HepG2 (cell line): ENCODE measurements around the gene LRIF1.

Experiments
- CEBPB ChIP-seq: IDR thresholded peaks from 2 replicates; pipeline ENCODE4 v1.6.1; 2011; ENCODE audit warnings: low read depth, low read length, improper control_type of control experiment, borderline replicate concordance
- EP300 ChIP-seq, 3 experiments: sonication (generic) in 1 of 3; formaldehyde crosslinking in 1 of 3; IDR thresholded peaks; 2 replicates each; pipeline versions ENCODE4 v1.5.1 to v1.6.1; 2011 to 2020; ENCODE audit warnings: low read depth in 2 of 3, low read length in 2 of 3, borderline replicate concordance in 1 of 3, improper control_type of control experiment in 1 of 3, mild to moderate bottlenecking in 1 of 3, missing genetic modification reagents in 1 of 3, moderate library complexity in 1 of 3
- HMGA1 ChIP-seq: sonication (generic); formaldehyde crosslinking; conservative IDR thresholded peaks from 2 replicates; pipeline ENCODE4 v1.4.0; 2020; ENCODE audit warnings: missing genetic modification reagents
- POLR2A ChIP-seq, 2 experiments: IDR thresholded peaks; 2 replicates each; pipeline ENCODE4 v1.6.1; 2011; ENCODE audit warnings: low read depth in 2 of 2, low read length in 2 of 2, mild to moderate bottlenecking in 1 of 2, moderate library complexity in 1 of 2; ENCODE audit not compliant: insufficient read depth in 1 of 2
- POLR2AphosphoS5 ChIP-seq: IDR thresholded peaks from 2 replicates; pipeline ENCODE4 v1.6.1; 2012; ENCODE audit warnings: low read depth, low read length
- RAD21 ChIP-seq: fragments of 450-650 bp; formaldehyde crosslinking; IDR thresholded peaks from 2 replicates; pipeline ENCODE4 v1.5.0; 2020; ENCODE audit warnings: mild to moderate bottlenecking
- TP53 ChIP-seq: sonication (generic); formaldehyde crosslinking; conservative IDR thresholded peaks from 2 replicates; pipeline ENCODE4 v1.4.0; 2020; ENCODE audit warnings: missing genetic modification reagents
- ZBTB49 ChIP-seq: sonication (generic); formaldehyde crosslinking; IDR thresholded peaks from 2 replicates; pipeline ENCODE4 v1.4.0; 2020; ENCODE audit warnings: missing genetic modification reagents, borderline replicate concordance
- ZFX ChIP-seq: sonication (generic); formaldehyde crosslinking; IDR thresholded peaks from 2 replicates; pipeline ENCODE4 v1.4.0; 2020; ENCODE audit warnings: mild to moderate bottlenecking, low read depth, missing genetic modification reagents, moderate library complexity
- ZNF260 ChIP-seq: sonication (generic); formaldehyde crosslinking; IDR thresholded peaks from 2 replicates; pipeline ENCODE4 v1.4.0; 2020; ENCODE audit warnings: missing genetic modification reagents, low read depth, mild to moderate bottlenecking, borderline replicate concordance
- ZNF512 ChIP-seq: sonication (generic); formaldehyde crosslinking; IDR thresholded peaks from 2 replicates; pipeline ENCODE4 v1.4.0; 2020; ENCODE audit warnings: mild to moderate bottlenecking, missing genetic modification reagents
- TF ChIP-seq, protein P1 (sequence below): sonication (generic); formaldehyde crosslinking; IDR thresholded peaks from 2 replicates; pipeline ENCODE4 v1.5.0; 2020; ENCODE audit warnings: mild to moderate bottlenecking, missing genetic modification reagents, moderate library complexity
- TF ChIP-seq, protein P2 (sequence below): sonication (generic); formaldehyde crosslinking; IDR thresholded peaks from 2 replicates; pipeline ENCODE4 v1.9.0; 2021; ENCODE audit warnings: missing genetic modification reagents, borderline replicate concordance

GRCh38 chr1:110951161-110951560 lies 12.6 kb downstream of the LRIF1 start:
- TF ChIP-seq ZFX, result no peak
- TF ChIP-seq, protein P1, sequence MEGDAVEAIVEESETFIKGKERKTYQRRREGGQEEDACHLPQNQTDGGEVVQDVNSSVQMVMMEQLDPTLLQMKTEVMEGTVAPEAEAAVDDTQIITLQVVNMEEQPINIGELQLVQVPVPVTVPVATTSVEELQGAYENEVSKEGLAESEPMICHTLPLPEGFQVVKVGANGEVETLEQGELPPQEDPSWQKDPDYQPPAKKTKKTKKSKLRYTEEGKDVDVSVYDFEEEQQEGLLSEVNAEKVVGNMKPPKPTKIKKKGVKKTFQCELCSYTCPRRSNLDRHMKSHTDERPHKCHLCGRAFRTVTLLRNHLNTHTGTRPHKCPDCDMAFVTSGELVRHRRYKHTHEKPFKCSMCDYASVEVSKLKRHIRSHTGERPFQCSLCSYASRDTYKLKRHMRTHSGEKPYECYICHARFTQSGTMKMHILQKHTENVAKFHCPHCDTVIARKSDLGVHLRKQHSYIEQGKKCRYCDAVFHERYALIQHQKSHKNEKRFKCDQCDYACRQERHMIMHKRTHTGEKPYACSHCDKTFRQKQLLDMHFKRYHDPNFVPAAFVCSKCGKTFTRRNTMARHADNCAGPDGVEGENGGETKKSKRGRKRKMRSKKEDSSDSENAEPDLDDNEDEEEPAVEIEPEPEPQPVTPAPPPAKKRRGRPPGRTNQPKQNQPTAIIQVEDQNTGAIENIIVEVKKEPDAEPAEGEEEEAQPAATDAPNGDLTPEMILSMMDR (CRISPR knock-in tag), result no peak
- TF ChIP-seq ZNF260 (CRISPR knock-in tag), result no peak
- TF ChIP-seq TP53 (CRISPR knock-in tag), result no peak
- no peak for TF ChIP-seq ZNF512 (CRISPR knock-in tag)
- TF ChIP-seq HMGA1 (CRISPR knock-in tag), result no peak
- no peak for TF ChIP-seq POLR2A (IDR thresholded peaks at IDR 0.05; ENCODE audit: insufficient read depth in 1 of 2, low read depth in 2 of 2, low read length in 2 of 2)
- no peak for TF ChIP-seq EP300 (IDR thresholded peaks at IDR 0.05; ENCODE audit: low read depth in 2 of 2, low read length in 2 of 2)
- no peak for TF ChIP-seq EP300 (CRISPR knock-in tag; IDR thresholded peaks at IDR 0.05; ENCODE audit: borderline replicate concordance)
- no peak for TF ChIP-seq RAD21 (CRISPR knock-in tag)
- TF ChIP-seq CEBPB, result no peak
- TF ChIP-seq ZBTB49 (CRISPR knock-in tag), result no peak
- no peak; the same call in 1 of the 2 replicates for TF ChIP-seq POLR2AphosphoS5
- TF ChIP-seq, protein P2, sequence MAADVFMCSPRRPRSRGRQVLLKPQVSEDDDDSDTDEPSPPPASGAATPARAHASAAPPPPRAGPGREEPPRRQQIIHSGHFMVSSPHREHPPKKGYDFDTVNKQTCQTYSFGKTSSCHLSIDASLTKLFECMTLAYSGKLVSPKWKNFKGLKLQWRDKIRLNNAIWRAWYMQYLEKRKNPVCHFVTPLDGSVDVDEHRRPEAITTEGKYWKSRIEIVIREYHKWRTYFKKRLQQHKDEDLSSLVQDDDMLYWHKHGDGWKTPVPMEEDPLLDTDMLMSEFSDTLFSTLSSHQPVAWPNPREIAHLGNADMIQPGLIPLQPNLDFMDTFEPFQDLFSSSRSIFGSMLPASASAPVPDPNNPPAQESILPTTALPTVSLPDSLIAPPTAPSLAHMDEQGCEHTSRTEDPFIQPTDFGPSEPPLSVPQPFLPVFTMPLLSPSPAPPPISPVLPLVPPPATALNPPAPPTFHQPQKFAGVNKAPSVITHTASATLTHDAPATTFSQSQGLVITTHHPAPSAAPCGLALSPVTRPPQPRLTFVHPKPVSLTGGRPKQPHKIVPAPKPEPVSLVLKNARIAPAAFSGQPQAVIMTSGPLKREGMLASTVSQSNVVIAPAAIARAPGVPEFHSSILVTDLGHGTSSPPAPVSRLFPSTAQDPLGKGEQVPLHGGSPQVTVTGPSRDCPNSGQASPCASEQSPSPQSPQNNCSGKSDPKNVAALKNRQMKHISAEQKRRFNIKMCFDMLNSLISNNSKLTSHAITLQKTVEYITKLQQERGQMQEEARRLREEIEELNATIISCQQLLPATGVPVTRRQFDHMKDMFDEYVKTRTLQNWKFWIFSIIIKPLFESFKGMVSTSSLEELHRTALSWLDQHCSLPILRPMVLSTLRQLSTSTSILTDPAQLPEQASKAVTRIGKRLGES, result no peak
